Raji (cell line): ENCODE measurements around the gene SLC39A13.
A peak's percentile ranks its signal among the peaks of the same experiment; 100 is the strongest.

Experiments
- POLR2A ChIP-seq: IDR thresholded peaks from 2 replicates; pipeline ENCODE4 v1.6.1; 2011; ENCODE audit warnings: low read depth, low read length, control low read depth; ENCODE audit not compliant: insufficient read depth

The SLC39A13 gene

DNA sequence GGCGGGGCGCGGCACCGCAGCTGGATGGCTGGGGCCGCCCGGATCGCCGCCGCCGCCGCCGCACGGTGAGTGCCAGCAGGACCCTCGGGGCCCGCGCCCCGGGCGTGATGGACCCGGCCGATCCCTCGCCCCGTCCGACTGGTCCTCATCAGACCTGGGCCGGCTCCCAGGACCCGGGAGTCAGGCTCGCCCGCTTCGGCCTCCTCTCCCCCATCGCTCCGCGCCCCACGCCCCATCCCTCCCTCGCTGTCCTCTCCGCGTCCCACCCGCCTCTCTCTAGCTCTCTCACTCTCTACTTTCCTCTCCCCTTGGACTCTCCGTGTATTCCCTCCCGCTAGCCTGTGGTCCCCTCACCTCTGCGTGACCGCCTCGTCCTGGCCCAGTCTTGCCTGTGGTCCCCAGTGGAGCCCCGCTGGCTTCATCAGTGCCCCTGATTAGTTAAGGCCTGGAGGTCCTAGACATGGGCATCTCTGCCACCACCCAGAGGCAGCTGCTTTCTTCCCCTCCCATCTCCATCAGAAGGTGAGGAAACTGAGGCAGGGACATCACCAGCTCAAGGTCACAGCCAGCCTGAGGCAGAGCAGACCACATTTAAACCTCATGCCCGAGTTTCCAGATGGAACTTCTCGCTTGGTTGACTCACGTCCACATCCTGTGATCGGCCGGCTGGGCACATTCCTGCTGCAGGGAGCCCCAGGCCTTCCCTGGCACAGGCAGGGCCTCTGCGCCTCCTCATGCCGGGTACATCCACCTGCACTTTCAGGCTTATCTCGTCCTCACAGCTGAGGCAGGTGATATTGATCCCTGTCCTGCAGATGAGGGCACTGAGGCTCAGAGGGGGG lies 429 bp downstream of the SLC39A13 start:
- TF ChIP-seq POLR2A = no peak

GRCh38 chr11:47409440-47410369 lies 1.3 kb downstream of the SLC39A13 start:
- no peak for TF ChIP-seq POLR2A

- TF ChIP-seq POLR2A = no peak
Observed at GRCh38 chr11:47410370-47411264, 2.2 kb downstream of the SLC39A13 start.

GRCh38 chr11:47411884-47412746 lies 3.7 kb downstream of the SLC39A13 start:
- no peak for TF ChIP-seq POLR2A

GRCh38 chr11:47413351-47413750 lies 5.0 kb downstream of the SLC39A13 start:
- TF ChIP-seq POLR2A = no peak

DNA sequence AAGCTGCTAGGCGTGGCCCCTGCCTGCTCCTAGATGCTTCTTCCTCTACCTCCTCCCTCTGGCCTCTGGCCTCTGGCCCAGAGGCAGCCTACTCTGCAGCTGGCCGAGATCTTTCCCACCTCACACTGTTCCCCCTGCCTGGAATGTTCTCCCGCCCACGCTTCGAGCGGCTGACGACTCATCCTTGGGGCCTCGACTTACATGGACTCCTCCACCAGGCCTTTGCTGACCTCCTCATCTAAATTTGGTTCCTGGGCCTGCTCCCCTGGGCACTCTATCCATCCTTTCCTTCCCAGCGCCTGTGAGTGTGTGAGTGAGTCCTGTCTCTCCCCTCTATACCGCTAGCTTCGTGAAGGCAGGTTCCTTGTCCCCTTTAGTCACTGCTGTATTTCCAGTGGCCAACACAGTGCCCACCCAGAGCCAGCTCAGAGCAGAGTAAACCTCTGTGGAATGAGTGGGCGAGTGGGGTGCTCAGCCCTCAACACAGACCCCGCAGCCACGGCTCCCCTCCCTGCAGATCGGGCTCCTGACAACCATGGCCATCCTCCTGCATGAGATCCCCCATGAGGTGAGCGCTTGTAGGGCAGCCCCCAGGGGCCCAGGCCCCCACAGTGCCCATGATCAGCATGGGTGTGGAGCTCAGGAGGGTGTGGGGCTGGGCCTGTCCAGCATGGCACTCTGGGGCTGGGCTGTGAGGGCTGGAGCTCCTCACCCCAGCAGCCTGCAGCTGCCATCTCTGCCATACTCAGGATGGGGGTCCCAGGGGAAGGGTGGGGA lies 5.7 kb downstream of the SLC39A13 start:
- no peak for TF ChIP-seq POLR2A

DNA sequence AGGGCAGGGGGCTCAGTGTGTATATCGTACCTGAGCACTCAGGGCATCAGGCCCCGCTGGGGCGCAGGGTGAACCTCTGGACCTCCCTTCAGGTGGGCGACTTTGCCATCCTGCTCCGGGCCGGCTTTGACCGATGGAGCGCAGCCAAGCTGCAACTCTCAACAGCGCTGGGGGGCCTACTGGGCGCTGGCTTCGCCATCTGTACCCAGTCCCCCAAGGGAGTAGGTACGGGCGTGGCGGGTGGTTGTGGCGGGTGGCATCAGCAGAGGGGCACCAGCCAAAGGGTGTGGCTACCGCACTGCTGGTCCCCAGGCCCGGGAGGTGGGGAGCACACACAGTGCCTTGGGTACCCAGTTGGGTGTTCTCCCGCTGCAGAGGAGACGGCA lies 6.3 kb downstream of the SLC39A13 start:
- TF ChIP-seq POLR2A = no peak

- TF ChIP-seq POLR2A = no peak
Observed at GRCh38 chr11:47415091-47415854, 6.9 kb downstream of the SLC39A13 start.

- TF ChIP-seq POLR2A = 0 out of 2 replicates have a peak, but pooled peaks have one; percentile 24
Observed at GRCh38 chr11:47415949-47416472, 7.6 kb downstream of the SLC39A13 start.

GRCh38 chr11:47417712-47418111 lies 9.3 kb downstream of the SLC39A13 start:
- no peak for TF ChIP-seq POLR2A

DNA sequence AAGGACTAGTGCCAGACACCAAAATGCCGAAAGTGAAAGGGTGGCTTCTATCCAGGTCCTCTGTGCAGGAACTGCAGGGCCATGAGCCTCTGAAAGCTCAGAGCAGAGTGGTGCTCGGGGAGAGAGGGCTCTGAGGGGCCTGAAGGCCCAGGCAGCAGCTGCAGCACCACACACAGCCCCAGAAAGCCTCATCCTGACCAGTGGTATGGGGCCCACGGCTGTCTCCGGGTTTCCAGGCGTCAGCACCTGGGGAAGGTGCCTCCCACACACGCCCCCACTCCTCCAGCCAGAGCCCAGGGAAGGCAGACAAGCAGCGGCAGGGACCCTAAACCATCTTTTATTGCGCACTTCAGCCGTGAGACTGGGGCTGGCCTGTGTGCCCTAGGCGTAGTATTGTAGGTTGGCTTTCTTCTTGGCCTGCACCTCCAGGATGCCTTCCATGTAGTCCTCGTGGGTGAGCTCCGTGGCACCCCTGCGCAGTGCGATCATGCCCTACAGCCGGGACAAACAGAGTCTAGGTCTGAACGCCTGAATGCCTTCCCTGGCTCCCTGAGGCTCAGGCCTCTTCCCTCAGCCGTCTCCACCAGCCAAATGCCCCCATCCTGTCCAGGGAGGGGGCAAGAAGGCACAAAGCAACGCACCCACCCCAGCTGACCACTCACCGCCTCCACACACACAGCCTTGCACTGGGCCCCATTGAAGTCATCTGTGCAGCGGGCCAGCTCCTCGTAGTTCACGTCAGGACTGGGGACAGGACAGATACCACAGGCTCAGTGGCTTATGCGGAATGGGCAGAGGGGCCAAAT lies 10.3 kb downstream of the SLC39A13 start:
- TF ChIP-seq POLR2A = no peak
